Ureter (tissue), 1 donor: ENCODE results near the gene GRK2. TPM values are rescaled to one million over a fixed set of nuclear protein-coding genes. Genes with fewer than 3 reads are reported as not detected.

Source experiments
- DNase-seq: peaks from one replicate; pipeline ENCODE4 v3.0.0-alpha.2; 2020; ENCODE audit warnings: low spot score
- total RNA-seq: library from RNA; stranded (reverse); gene quantifications from one replicate; pipeline ENCODE4 v1.2.4, GENCODE V29; 2023
- donor health status: DM: yes; HTN: yes; CAD: no.

GRK2 gene
- total RNA-seq, 1 donor from 2014 or later: 75.9 TPM

- DNase-seq: no peak
Observed at GRCh38 chr11:67270256-67271204, 4.3 kb downstream of the GRK2 start.

DNA sequence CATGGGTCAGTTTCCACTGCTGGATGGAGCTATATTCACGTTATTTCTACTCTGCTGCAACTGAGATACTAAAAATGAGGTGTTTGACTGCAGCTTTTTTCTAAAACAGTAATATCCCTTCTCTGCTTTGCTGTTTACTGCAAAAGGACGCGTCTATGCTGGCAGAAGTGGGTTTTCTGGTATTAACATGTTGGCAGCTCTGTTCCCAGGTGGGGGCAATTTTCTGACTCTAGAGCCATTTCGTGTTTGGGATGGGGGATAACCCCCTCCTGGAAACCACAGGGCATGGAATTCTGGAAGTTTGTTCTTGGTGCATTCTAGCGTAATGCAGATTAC is 4.9 kb downstream of the GRK2 start:
- no peak for DNase-seq

DNA sequence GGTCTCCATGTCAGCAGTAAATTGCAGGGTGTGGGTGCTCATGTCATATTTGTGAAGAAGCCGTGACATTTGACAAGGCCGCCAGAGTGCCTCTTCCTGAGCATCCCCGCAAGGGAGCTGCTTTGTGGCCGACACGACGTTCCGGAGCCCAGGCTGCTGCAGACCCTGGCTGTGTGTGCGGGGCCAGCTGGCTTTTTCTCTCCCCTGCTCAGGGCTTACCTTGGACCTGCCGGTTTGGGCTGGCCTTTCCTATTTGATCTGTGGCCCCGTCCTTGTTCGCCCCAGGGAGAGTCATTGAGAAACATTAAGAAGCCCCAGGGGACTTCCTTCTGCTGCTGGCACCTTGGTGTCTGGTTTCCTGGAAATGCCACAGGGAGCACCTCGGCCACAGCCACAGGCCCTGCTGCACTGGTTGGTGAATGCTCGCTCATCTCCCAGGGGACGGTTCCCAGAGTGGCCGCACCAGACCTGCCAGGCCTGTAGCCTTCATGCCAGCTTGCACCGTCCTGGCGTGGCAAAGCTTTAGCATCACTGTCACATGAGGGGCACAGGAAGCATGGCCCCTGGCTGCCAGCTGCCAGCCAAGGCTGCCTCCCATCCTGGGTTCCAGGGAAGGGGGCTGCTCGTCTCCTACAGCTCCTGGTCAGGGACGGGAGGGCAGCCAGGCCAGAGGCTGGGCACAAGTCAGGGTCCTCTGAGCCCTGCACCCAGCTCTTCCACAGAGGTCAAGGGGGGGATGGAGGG is 5.4 kb downstream of the GRK2 start:
- DNase-seq: no peak

GRCh38 chr11:67272327-67273259 is 6.3 kb downstream of the GRK2 start:
- DNase-seq: no peak

GRCh38 chr11:67273260-67273990 is 7.2 kb downstream of the GRK2 start:
- no peak for DNase-seq

GRCh38 chr11:67274768-67275605 is 8.7 kb downstream of the GRK2 start:
- no peak for DNase-seq

- DNase-seq: no peak
Observed at GRCh38 chr11:67275606-67276409, 9.5 kb downstream of the GRK2 start.

DNA sequence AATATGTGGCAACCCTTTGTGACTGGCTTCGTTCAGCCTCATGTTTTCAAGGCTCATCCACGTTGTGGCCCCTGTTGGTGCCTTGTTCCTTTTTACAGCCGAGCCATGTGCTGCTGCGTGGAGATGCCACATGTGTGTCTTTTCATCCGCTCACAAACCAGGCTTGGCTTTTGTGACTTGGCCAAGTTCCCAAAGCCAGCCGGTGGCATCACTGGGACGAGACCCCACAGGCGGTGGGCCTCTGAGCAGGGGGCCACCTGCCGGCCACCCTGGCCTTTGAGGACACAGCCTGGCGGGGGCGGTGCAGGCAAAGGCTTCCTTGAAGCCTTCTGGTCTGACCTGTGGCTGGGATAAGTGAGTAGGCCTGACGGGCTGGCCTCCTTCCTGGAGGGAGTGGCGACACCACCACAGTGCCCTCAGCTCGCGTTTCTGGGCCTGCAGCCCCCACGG is 10.5 kb downstream of the GRK2 start:
- DNase-seq: no peak

GRCh38 chr11:67277231-67277961 is 11.1 kb downstream of the GRK2 start:
- peak; percentile 90 for DNase-seq

GRCh38 chr11:67278135-67278938 is 12.1 kb downstream of the GRK2 start:
- no peak for DNase-seq

GRCh38 chr11:67278939-67279588 is 12.8 kb downstream of the GRK2 start:
- DNase-seq: no peak

GRCh38 chr11:67279589-67280340 is 13.5 kb downstream of the GRK2 start:
- no peak for DNase-seq

DNA sequence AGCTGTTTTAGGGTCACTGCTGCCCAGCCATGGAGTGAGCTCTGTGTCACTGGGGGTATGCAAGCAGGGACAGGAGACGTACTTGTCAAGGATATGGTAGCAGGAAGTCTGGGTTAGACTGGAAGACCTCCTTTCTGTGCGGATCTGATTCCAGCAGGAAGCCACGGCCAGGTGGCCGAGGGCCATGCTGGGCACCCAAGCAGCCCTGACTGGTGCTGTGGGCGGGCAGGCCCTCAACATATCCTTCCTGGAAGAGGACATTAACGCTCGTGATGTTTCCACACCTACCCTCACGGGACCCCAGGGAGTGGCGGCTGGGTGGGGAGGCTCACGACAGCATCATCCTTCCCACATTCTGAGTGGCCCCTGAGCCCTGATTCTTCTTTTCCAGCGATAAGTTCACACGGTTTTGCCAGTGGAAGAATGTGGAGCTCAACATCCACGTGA is 14.1 kb downstream of the GRK2 start:
- no peak for DNase-seq

GRCh38 chr11:67280788-67281551 is 14.7 kb downstream of the GRK2 start:
- DNase-seq: no peak

GRCh38 chr11:67281552-67282150 is 15.4 kb downstream of the GRK2 start:
- no peak for DNase-seq
